Keratinocyte (primary cell): ENCODE measurements around the gene PPM1B. TPM values are rescaled to one million over a fixed set of nuclear protein-coding genes. Genes with fewer than 3 reads are reported as not detected.

ENCODE experiments used
- DNase-seq: peaks from one replicate; pipeline ENCODE4 v3.0.0-alpha.2; 2011; ENCODE audit warnings: low read depth, missing footprints, low spot score
- FAIRE-seq: peaks from 2 replicates; lab custom pipeline; 2011; peaks lifted over from hg19 to GRCh38; lab: Jason Lieb, UNC
- H2AFZ ChIP-seq: 2 replicates; pipeline ENCODE4 v1.6.0; 2012; ENCODE audit warnings: low read length, control low read depth, inconsistent platforms; ENCODE audit not compliant: control insufficient read depth
- H3K27ac ChIP-seq: 2 replicates; pipeline ENCODE4 v1.5.1; 2011; ENCODE audit warnings: low read length; ENCODE audit not compliant: control insufficient read depth, insufficient read depth
- H3K27me3 ChIP-seq: 3 replicates; pipeline ENCODE4 v1.6.0; 2011; ENCODE audit warnings: low read length; ENCODE audit not compliant: control insufficient read depth, insufficient read depth; ENCODE audit errors: extremely low read depth
- H3K36me3 ChIP-seq, 2 experiments: 2 replicates in 1 of 2; 3 replicates in 1 of 2; pipeline ENCODE4 v1.5.1; 2011; ENCODE audit warnings: low read length in 2 of 2, mild to moderate bottlenecking in 1 of 2; ENCODE audit not compliant: control insufficient read depth in 2 of 2, insufficient read depth in 2 of 2; ENCODE audit errors: extremely low read depth in 1 of 2
- H3K4me1 ChIP-seq: 3 replicates; pipeline ENCODE4 v1.5.1; 2011; ENCODE audit warnings: low read length; ENCODE audit not compliant: control insufficient read depth, insufficient read depth; ENCODE audit errors: extremely low read depth
- H3K4me2 ChIP-seq: 3 replicates; pipeline ENCODE4 v1.6.0; 2011; ENCODE audit warnings: low read depth, low read length; ENCODE audit not compliant: control insufficient read depth, insufficient read depth; ENCODE audit errors: extremely low read depth
- H3K4me3 ChIP-seq, 3 experiments: fragments of 200-600 bp in 1 of 3; sonication (generic) in 1 of 3; 2 replicates in 2 of 3; 3 replicates in 1 of 3; pipeline ENCODE4 v1.5.1; 2011 to 2016; ENCODE audit warnings: low read length in 3 of 3, mild to moderate bottlenecking in 3 of 3, control low read depth in 2 of 3, inconsistent platforms in 1 of 3, low read depth in 1 of 3, mixed read lengths in 1 of 3, mixed run types in 1 of 3, moderate library complexity in 1 of 3; ENCODE audit not compliant: control insufficient read depth in 2 of 3, insufficient read depth in 2 of 3; ENCODE audit errors: extremely low read depth in 1 of 3
- H3K79me2 ChIP-seq: 2 replicates; pipeline ENCODE4 v1.6.0; 2012; ENCODE audit warnings: low read length; ENCODE audit not compliant: control insufficient read depth, insufficient read depth
- H3K9ac ChIP-seq: 3 replicates; pipeline ENCODE4 v1.6.0; 2011; ENCODE audit warnings: low read length; ENCODE audit not compliant: control insufficient read depth, insufficient read depth; ENCODE audit errors: extremely low read depth
- H3K9me1 ChIP-seq: 3 replicates; pipeline ENCODE4 v1.6.0; 2011; ENCODE audit warnings: low read length; ENCODE audit not compliant: control insufficient read depth, insufficient read depth; ENCODE audit errors: extremely low read depth
- H3K9me3 ChIP-seq: 2 replicates; pipeline ENCODE4 v1.5.1; 2012; ENCODE audit warnings: low read depth, low read length; ENCODE audit not compliant: control insufficient read depth
- H4K20me1 ChIP-seq: 3 replicates; pipeline ENCODE4 v1.6.0; 2011; ENCODE audit warnings: low read length; ENCODE audit not compliant: control insufficient read depth, insufficient read depth; ENCODE audit errors: extremely low read depth
- EZH2 ChIP-seq: IDR thresholded peaks from one replicate; pipeline ENCODE4 v1.6.1; 2012; ENCODE audit warnings: inconsistent platforms, mild to moderate bottlenecking, low read length, moderate library complexity
- dilution Hi-C: fragments of 300-500 bp; cut with MboI; formaldehyde crosslinking; loops from one replicate; pipeline ENCODE4 v1.7.0; 2020; ENCODE audit warnings: low sequenced_read_pairs; ENCODE audit not compliant: extremely low pct_ligation_motif_present
- polyA plus RNA-seq, 5 experiments: library from polyadenylated mRNA; depleted of rRNA in 3 of 5; stranded (reverse) in 3 of 5; stranded (forward) in 1 of 5; unstranded in 1 of 5; fragments of >200 nt; gene quantifications; 1 replicate in 1 of 5; 2 replicates in 3 of 5; 3 replicates in 1 of 5; pipeline versions ENCODE4 v1.2.1 to v1.2.3, GENCODE V29; 2011 to 2012; ENCODE audit warnings: missing spikeins in 2 of 5, low read depth in 1 of 5, low replicate concordance in 1 of 5
- TF ChIP-seq, protein P1 (sequence below), 3 experiments: IDR thresholded peaks in 1 of 3; conservative IDR thresholded peaks in 1 of 3; optimal IDR thresholded peaks in 1 of 3; 2 replicates in 2 of 3; 3 replicates in 1 of 3; pipeline versions ENCODE3 to v1.5.1; 2011; ENCODE audit warnings: low read length in 3 of 3, mild to moderate bottlenecking in 3 of 3, moderate library complexity in 2 of 3, control low read depth in 1 of 3, inconsistent platforms in 1 of 3; ENCODE audit not compliant: insufficient read depth in 2 of 3; ENCODE audit errors: extremely low read depth in 1 of 3

Gene PPM1B
- polyA plus RNA-seq, 1 donor (not counting 4 experiments of a cell fraction or from before 2014, with no cell fraction given), result 34.5 TPM

GRCh38 chr2:44137048-44137447 is 31.6 kb upstream of the PPM1B start:
- TF ChIP-seq EZH2, result no peak
- TF ChIP-seq, protein P1, sequence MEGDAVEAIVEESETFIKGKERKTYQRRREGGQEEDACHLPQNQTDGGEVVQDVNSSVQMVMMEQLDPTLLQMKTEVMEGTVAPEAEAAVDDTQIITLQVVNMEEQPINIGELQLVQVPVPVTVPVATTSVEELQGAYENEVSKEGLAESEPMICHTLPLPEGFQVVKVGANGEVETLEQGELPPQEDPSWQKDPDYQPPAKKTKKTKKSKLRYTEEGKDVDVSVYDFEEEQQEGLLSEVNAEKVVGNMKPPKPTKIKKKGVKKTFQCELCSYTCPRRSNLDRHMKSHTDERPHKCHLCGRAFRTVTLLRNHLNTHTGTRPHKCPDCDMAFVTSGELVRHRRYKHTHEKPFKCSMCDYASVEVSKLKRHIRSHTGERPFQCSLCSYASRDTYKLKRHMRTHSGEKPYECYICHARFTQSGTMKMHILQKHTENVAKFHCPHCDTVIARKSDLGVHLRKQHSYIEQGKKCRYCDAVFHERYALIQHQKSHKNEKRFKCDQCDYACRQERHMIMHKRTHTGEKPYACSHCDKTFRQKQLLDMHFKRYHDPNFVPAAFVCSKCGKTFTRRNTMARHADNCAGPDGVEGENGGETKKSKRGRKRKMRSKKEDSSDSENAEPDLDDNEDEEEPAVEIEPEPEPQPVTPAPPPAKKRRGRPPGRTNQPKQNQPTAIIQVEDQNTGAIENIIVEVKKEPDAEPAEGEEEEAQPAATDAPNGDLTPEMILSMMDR (optimal IDR thresholded peaks at IDR 0.05 in 1 of 3, IDR thresholded peaks at IDR 0.05 in 1 of 3, conservative IDR thresholded peaks at IDR 0.05 in 1 of 3; ENCODE audit: extremely low read depth in 1 of 3, insufficient read depth in 2 of 3, low read length in 3 of 3), result no peak
- Histone ChIP-seq H4K20me1 (no peaks in the 10 kb centered on the region), H3K9ac (no peak overlapping the region), H3K4me1 (peaks cover 28% of the 10 kb centered on the region), H3K9me3 (no peaks in the 10 kb centered on the region), H3K36me3 (no peaks in the 10 kb centered on the region), H3K9me1 (no peaks in the 10 kb centered on the region), H2AFZ (no peak overlapping the region), H3K4me2 (no peak overlapping the region), H3K27ac (no peak overlapping the region), H3K79me2 (no peaks in the 10 kb centered on the region), H3K4me3 (no peak overlapping the region), H3K27me3 (no peaks in the 10 kb centered on the region)
- DNase-seq (no peak), FAIRE-seq (no peak)
- dilution Hi-C loops, result no loop called here

GRCh38 chr2:44137872-44138551 is 30.7 kb upstream of the PPM1B start:
- Histone ChIP-seq H3K9me3 (no peaks in the 10 kb centered on the region), H4K20me1 (no peaks in the 10 kb centered on the region), H3K79me2 (no peaks in the 10 kb centered on the region), H3K4me2 (no peak overlapping the region), H3K27ac (no peak overlapping the region), H3K4me3 (no peak overlapping the region), H3K9me1 (no peaks in the 10 kb centered on the region), H2AFZ (no peak overlapping the region), H3K36me3 (no peaks in the 10 kb centered on the region), H3K9ac (no peak overlapping the region), H3K4me1 (peaks cover 28% of the 10 kb centered on the region), H3K27me3 (no peaks in the 10 kb centered on the region)
- DNase-seq (no peak), FAIRE-seq (no peak)
- dilution Hi-C loops, result no loop called here
- TF ChIP-seq, protein P1 (optimal IDR thresholded peaks at IDR 0.05 in 1 of 3, IDR thresholded peaks at IDR 0.05 in 1 of 3, conservative IDR thresholded peaks at IDR 0.05 in 1 of 3; ENCODE audit: extremely low read depth in 1 of 3, insufficient read depth in 2 of 3, low read length in 3 of 3), result no peak
- TF ChIP-seq EZH2, result no peak
